ENCODE results near the gene CD96.
A peak's percentile ranks its signal among the peaks of the same experiment; 100 is the strongest.
"Not testable (repeated sequence)": the region's sequence is repeated elsewhere in the genome, so short reads cannot be mapped to it uniquely, and the experiment has no call there.

Gene CD96

GRCh38 chr3:111629018-111629417 is 87.0 kb downstream of the CD96 start:
- DNase-seq: not testable (repeated sequence)

- DNase-seq: not testable (repeated sequence)
Measured at GRCh38 chr3:111630638-111631037, 88.6 kb downstream of the CD96 start.

- DNase-seq: no peak
Measured at GRCh38 chr3:111635403-111635802, 93.4 kb downstream of the CD96 start.

GRCh38 chr3:111636366-111636885 is 94.4 kb downstream of the CD96 start:
- DNase-seq: no peak

GRCh38 chr3:111639316-111639715 is 97.3 kb downstream of the CD96 start:
- DNase-seq: no peak

GRCh38 chr3:111648991-111649579 is 107.1 kb downstream of the CD96 start:
- DNase-seq: no peak

- no peak for DNase-seq
Measured at GRCh38 chr3:111650378-111651275, 108.6 kb downstream of the CD96 start.

- no peak for DNase-seq
Measured at GRCh38 chr3:111652492-111653180, 110.6 kb downstream of the CD96 start.

- DNase-seq: no peak
Measured at GRCh38 chr3:111653766-111654165, 111.8 kb downstream of the CD96 start.

GRCh38 chr3:111662012-111662411 is 120.0 kb downstream of the CD96 start:
- no peak for DNase-seq

GRCh38 chr3:111662907-111663306 is 120.9 kb downstream of the CD96 start:
- no peak for DNase-seq

GRCh38 chr3:111666041-111666735 is 124.2 kb downstream of the CD96 start:
- DNase-seq: no peak

GRCh38 chr3:111667170-111667569 is 125.2 kb downstream of the CD96 start:
- DNase-seq: no peak

GRCh38 chr3:111667621-111668239 is 125.7 kb downstream of the CD96 start:
- peak; percentile 62 for DNase-seq

- no peak for DNase-seq
Measured at GRCh38 chr3:111668326-111668725, 126.3 kb downstream of the CD96 start.

GRCh38 chr3:111668888-111669488 is 127.0 kb downstream of the CD96 start:
- no peak for DNase-seq

GRCh38 chr3:111669926-111670630 is 128.1 kb downstream of the CD96 start:
- DNase-seq: no peak

GRCh38 chr3:111672461-111672860 is 130.5 kb downstream of the CD96 start:
- not testable (repeated sequence) for DNase-seq

GRCh38 chr3:111675846-111676210 is 133.8 kb downstream of the CD96 start:
- DNase-seq: no peak

- no peak for DNase-seq
Measured at GRCh38 chr3:111676211-111677006, 134.4 kb downstream of the CD96 start.
